D721Med (cell line): ENCODE data around the gene DOCK9.

Source experiments
- DNase-seq: peaks from one replicate; pipeline ENCODE4 v3.0.0; 2011; ENCODE audit warnings: low spot score; ENCODE audit not compliant: insufficient read length
- FAIRE-seq: peaks from 2 replicates; lab custom pipeline; 2011; peaks lifted over from hg19 to GRCh38; lab: Jason Lieb, UNC
- CTCF ChIP-seq: IDR thresholded peaks from 2 replicates; pipeline ENCODE4 v1.5.1; 2012; ENCODE audit warnings: mild to moderate bottlenecking, control low read depth; ENCODE audit not compliant: insufficient read depth; ENCODE audit errors: missing control alignments

DOCK9 gene

GRCh38 chr13:98792321-98792720 is 185.5 kb downstream of the DOCK9 start:
- no peak for FAIRE-seq
- no peak for TF ChIP-seq CTCF
- DNase-seq, result no peak

GRCh38 chr13:98791611-98792010 is 186.3 kb downstream of the DOCK9 start:
- no peak for DNase-seq
- no peak for FAIRE-seq
- TF ChIP-seq CTCF, result no peak

GRCh38 chr13:98787996-98788395 is 189.9 kb downstream of the DOCK9 start:
- TF ChIP-seq CTCF, result no peak
- no peak for DNase-seq
- FAIRE-seq, result no peak

GRCh38 chr13:98787173-98787572 is 190.7 kb downstream of the DOCK9 start:
- no peak for FAIRE-seq
- no peak for DNase-seq
- TF ChIP-seq CTCF, result no peak

DNA sequence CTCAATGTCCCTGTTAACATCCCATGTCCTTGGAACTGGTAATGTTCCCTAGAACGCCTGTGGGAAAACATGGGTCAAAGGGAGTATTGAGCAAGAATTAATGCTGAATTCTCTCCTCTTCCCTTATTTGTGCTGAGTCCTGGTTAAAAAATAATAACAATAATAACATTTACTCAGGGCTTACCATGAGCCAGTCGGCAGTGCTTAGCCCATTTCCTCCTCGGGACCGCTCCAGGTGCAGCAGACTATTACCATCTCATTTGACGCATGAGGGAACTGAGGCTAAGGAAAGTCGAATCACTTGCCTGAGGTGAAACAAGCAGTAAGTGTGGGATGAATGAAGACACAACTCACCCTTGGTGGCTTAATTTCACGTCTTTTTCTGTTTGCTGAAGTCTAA is 191.8 kb downstream of the DOCK9 start:
- FAIRE-seq (no peak), DNase-seq (no peak)
- TF ChIP-seq CTCF, result no peak

DNA sequence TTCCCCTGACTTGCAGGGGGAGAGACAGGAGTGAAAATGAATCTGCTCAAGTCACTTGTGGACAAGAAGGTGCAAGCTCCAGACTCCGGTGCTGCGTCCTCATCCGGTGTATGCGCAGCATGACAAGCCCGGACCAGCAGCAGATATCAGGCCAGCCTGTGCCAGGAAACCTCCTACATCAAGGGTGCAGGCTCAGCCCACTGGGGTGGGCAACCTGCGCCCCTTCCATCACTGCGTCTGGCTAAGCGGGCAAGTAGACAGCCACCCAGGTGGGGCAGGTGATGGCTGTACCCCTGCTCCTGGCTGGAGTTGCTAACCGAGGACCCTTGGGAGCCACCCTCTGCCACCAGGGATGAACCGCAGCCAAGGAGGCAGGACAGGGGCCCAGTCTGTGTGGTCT is 192.5 kb downstream of the DOCK9 start:
- no peak for DNase-seq
- FAIRE-seq, result no peak
- no peak for TF ChIP-seq CTCF

GRCh38 chr13:98784666-98785065 is 193.2 kb downstream of the DOCK9 start:
- DNase-seq, result no peak
- FAIRE-seq, result no peak

More at GRCh38 chr13:98784666-98785065, 193.2 kb downstream of the DOCK9 start:
- no peak for TF ChIP-seq CTCF
